H1 (cell line): ENCODE data around the gene CRTAC1. TPM values are rescaled to one million over a fixed set of nuclear protein-coding genes. Genes with fewer than 3 reads are reported as not detected.
A peak's percentile ranks its signal among the peaks of the same experiment; 100 is the strongest.

Source experiments
- CTCF ChIA-PET: fragments of 300-600 bp; sonication (Branson Sonifier 250); formaldehyde crosslinking; loops from one replicate; lab custom pipeline; 2021; ENCODE audit not compliant: partially characterized antibody; lab: Charles Lee
- POLR2A ChIA-PET: fragments of 300-600 bp; sonication (Branson Sonifier 250); formaldehyde crosslinking; loops from one replicate; lab custom pipeline; 2021; ENCODE audit warnings: inconsistent platforms; ENCODE audit not compliant: partially characterized antibody; lab: Charles Lee
- DNase-seq, 2 experiments: peaks; one replicate each; pipeline versions ENCODE4 v3.0.0 to v3.0.0-alpha.2; 2010 to 2022; ENCODE audit warnings: low spot score in 2 of 2, low read depth in 1 of 2, mixed read lengths in 1 of 2
- FAIRE-seq: peaks from 2 replicates; lab custom pipeline; 2011; peaks lifted over from hg19 to GRCh38; lab: Jason Lieb, UNC
- H2AFZ ChIP-seq: 2 replicates; pipeline ENCODE4 v1.8.1; 2012; ENCODE audit warnings: low read length, inconsistent platforms
- H2AK5ac ChIP-seq: 2 replicates; pipeline ENCODE4 v1.6.1; 2013; ENCODE audit warnings: low read depth, low read length
- H2BK120ac ChIP-seq: replicated peaks from 2 replicates; pipeline ENCODE3; 2013; ENCODE audit warnings: low read depth, low read length, inconsistent platforms
- H2BK12ac ChIP-seq: 2 replicates; pipeline ENCODE4 v1.6.1; 2013; ENCODE audit warnings: low read depth, low read length
- H2BK15ac ChIP-seq: 2 replicates; pipeline ENCODE4 v1.6.1; 2013; ENCODE audit warnings: low read length
- H2BK20ac ChIP-seq: 2 replicates; pipeline ENCODE4 v1.6.1; 2013; ENCODE audit warnings: low read length
- H2BK5ac ChIP-seq: 2 replicates; pipeline ENCODE4 v1.6.1; 2013; ENCODE audit warnings: low read depth, low read length
- H3K14ac ChIP-seq: 2 replicates; pipeline ENCODE4 v1.6.1; 2013; ENCODE audit warnings: inconsistent platforms; ENCODE audit not compliant: insufficient read length
- H3K18ac ChIP-seq: 2 replicates; pipeline ENCODE4 v1.6.1; 2013; ENCODE audit warnings: low read length; ENCODE audit errors: extremely low read depth
- H3K23ac ChIP-seq: 2 replicates; pipeline ENCODE4 v1.6.1; 2013; ENCODE audit warnings: inconsistent platforms; ENCODE audit not compliant: insufficient read length
- H3K23me2 ChIP-seq: 2 replicates; pipeline ENCODE4 v1.6.1; 2013; ENCODE audit warnings: low read depth, low read length
- H3K27ac ChIP-seq: 2 replicates; pipeline ENCODE4 v1.6.1; 2011; ENCODE audit warnings: low read depth, low read length, inconsistent platforms
- H3K27me3 ChIP-seq, 4 experiments: replicated peaks in 1 of 4; 1 replicate in 1 of 4; 2 replicates in 3 of 4; pipeline versions ENCODE4 v1.6.1 to v1.8.1; 2011 to 2013; ENCODE audit warnings: low read length in 3 of 4, mild to moderate bottlenecking in 3 of 4, inconsistent platforms in 2 of 4, mixed read lengths in 2 of 4, moderate library complexity in 1 of 4; ENCODE audit not compliant: control insufficient read depth in 3 of 4, insufficient read depth in 3 of 4; ENCODE audit errors: extremely low read depth in 1 of 4
- H3K36me3 ChIP-seq, 4 experiments: 2 replicates each; pipeline versions ENCODE4 v1.6.1 to v1.8.1; 2011 to 2013; ENCODE audit warnings: mild to moderate bottlenecking in 4 of 4, low read length in 3 of 4, moderate library complexity in 2 of 4, control low read depth in 1 of 4, inconsistent platforms in 1 of 4; ENCODE audit not compliant: insufficient read depth in 4 of 4, control insufficient read depth in 2 of 4
- H3K4ac ChIP-seq: replicated peaks from 2 replicates; pipeline ENCODE3; 2013; ENCODE audit warnings: low read length, low read depth, mixed read lengths, inconsistent platforms; ENCODE audit not compliant: insufficient read length
- H3K4me1 ChIP-seq, 4 experiments: replicated peaks in 1 of 4; 1 replicate in 1 of 4; 2 replicates in 3 of 4; pipeline versions ENCODE4 v1.6.1 to v1.8.1; 2011 to 2013; ENCODE audit warnings: low read length in 3 of 4, inconsistent platforms in 2 of 4, mixed read lengths in 1 of 4; ENCODE audit not compliant: insufficient read depth in 4 of 4, control insufficient read depth in 3 of 4
- H3K4me2 ChIP-seq, 2 experiments: 2 replicates each; pipeline versions ENCODE4 v1.6.1 to v1.8.1; 2011 to 2013; ENCODE audit warnings: low read depth in 2 of 2, low read length in 2 of 2, control low read depth in 1 of 2, inconsistent platforms in 1 of 2, mild to moderate bottlenecking in 1 of 2; ENCODE audit not compliant: insufficient read depth in 1 of 2
- H3K4me3 ChIP-seq, 4 experiments: fragments of 200-600, 300-600 bp in 1 of 4; sonication (generic), shearing (Covaris generic), sonication (Bioruptor Twin) in 1 of 4; 2 replicates each; pipeline versions ENCODE4 v1.5.1 to v1.8.1; 2011 to 2016; ENCODE audit warnings: low read length in 4 of 4, low read depth in 3 of 4, control low read depth in 2 of 4, inconsistent platforms in 2 of 4, mild to moderate bottlenecking in 2 of 4, mixed read lengths in 1 of 4, moderate library complexity in 1 of 4; ENCODE audit not compliant: insufficient read depth in 2 of 4; ENCODE audit errors: extremely low read depth in 1 of 4
- H3K56ac ChIP-seq: replicated peaks from 2 replicates; pipeline ENCODE3; 2013; ENCODE audit warnings: low read depth, mild to moderate bottlenecking, mixed read lengths, low read length, inconsistent platforms; ENCODE audit not compliant: insufficient read length
- H3K79me1 ChIP-seq: 2 replicates; pipeline ENCODE4 v1.6.1; 2013; ENCODE audit warnings: low read depth, low read length, control low read depth
- H3K79me2 ChIP-seq, 2 experiments: 2 replicates each; pipeline versions ENCODE4 v1.6.1 to v1.8.1; 2012 to 2013; ENCODE audit warnings: low read length in 2 of 2, mild to moderate bottlenecking in 2 of 2, inconsistent platforms in 1 of 2; ENCODE audit not compliant: insufficient read depth in 2 of 2, control insufficient read depth in 1 of 2
- H3K9ac ChIP-seq, 4 experiments: replicated peaks in 1 of 4; 1 replicate in 1 of 4; 2 replicates in 3 of 4; pipeline versions ENCODE4 v1.6.1 to v1.8.1; 2011 to 2013; ENCODE audit warnings: low read depth in 3 of 4, low read length in 3 of 4, control low read depth in 2 of 4, mild to moderate bottlenecking in 2 of 4, moderate library complexity in 2 of 4, inconsistent platforms in 1 of 4; ENCODE audit errors: extremely low read depth in 1 of 4
- H3K9me3 ChIP-seq, 2 experiments: 2 replicates each; pipeline versions ENCODE4 v1.6.1 to v1.8.1; 2012 to 2013; ENCODE audit warnings: mild to moderate bottlenecking in 2 of 2, moderate library complexity in 2 of 2, control low read depth in 1 of 2, inconsistent platforms in 1 of 2, low read depth in 1 of 2, low read length in 1 of 2, mixed read lengths in 1 of 2; ENCODE audit not compliant: insufficient read depth in 2 of 2
- H4K20me1 ChIP-seq, 2 experiments: replicated peaks in 1 of 2; 2 replicates each; pipeline versions ENCODE3 to v1.8.1; 2011 to 2013; ENCODE audit warnings: inconsistent platforms in 2 of 2, low read length in 2 of 2, mild to moderate bottlenecking in 1 of 2; ENCODE audit not compliant: insufficient read depth in 2 of 2, control insufficient read depth in 1 of 2
- H4K5ac ChIP-seq: 2 replicates; pipeline ENCODE4 v1.6.1; 2013; ENCODE audit warnings: low read length, low read depth, mixed read lengths, inconsistent platforms; ENCODE audit not compliant: insufficient read length
- H4K8ac ChIP-seq: 2 replicates; pipeline ENCODE4 v1.8.0; 2013; ENCODE audit warnings: mild to moderate bottlenecking, moderate library complexity, low read length, inconsistent platforms; ENCODE audit not compliant: insufficient read depth; ENCODE audit errors: extremely low read depth
- H4K91ac ChIP-seq: replicated peaks from 2 replicates; pipeline ENCODE3; 2013; ENCODE audit warnings: low read length, mixed read lengths, inconsistent platforms; ENCODE audit not compliant: insufficient read length
- ATF3 ChIP-seq: IDR thresholded peaks from 2 replicates; pipeline ENCODE4 v1.6.1; 2011; ENCODE audit warnings: low read depth, mild to moderate bottlenecking, low read length; ENCODE audit not compliant: insufficient read depth
- BACH1 ChIP-seq: IDR thresholded peaks from 2 replicates; pipeline ENCODE4 v1.6.1; 2012; ENCODE audit warnings: low read length, improper control_type of control experiment
- EZH2 ChIP-seq: fragments of 200-600 bp; sonication (generic); IDR thresholded peaks from 2 replicates; pipeline ENCODE4 v1.7.1; 2012; ENCODE audit warnings: low read depth, mild to moderate bottlenecking, moderate library complexity, low read length, inconsistent platforms; ENCODE audit not compliant: severe bottlenecking
- KDM4A ChIP-seq: IDR thresholded peaks from one replicate; pipeline ENCODE4 v1.7.1; 2012; ENCODE audit warnings: low read depth, mild to moderate bottlenecking, moderate library complexity, low read length, inconsistent platforms; ENCODE audit not compliant: severe bottlenecking
- NRF1 ChIP-seq: IDR thresholded peaks from 2 replicates; pipeline ENCODE4 v1.6.1; 2011; ENCODE audit warnings: mild to moderate bottlenecking, low read depth, low read length, improper control_type of control experiment
- RAD21 ChIP-seq, 2 experiments: IDR thresholded peaks in 1 of 2; conservative IDR thresholded peaks in 1 of 2; 2 replicates each; pipeline ENCODE4 v1.6.1; 2011; ENCODE audit warnings: low read depth in 2 of 2, low read length in 2 of 2, improper control_type of control experiment in 1 of 2, inconsistent platforms in 1 of 2, mild to moderate bottlenecking in 1 of 2, moderate library complexity in 1 of 2
- RXRA ChIP-seq: IDR thresholded peaks from 2 replicates; pipeline ENCODE4 v1.6.1; 2011; ENCODE audit warnings: low read depth, mild to moderate bottlenecking, low read length, moderate library complexity; ENCODE audit not compliant: insufficient read depth
- SIN3A ChIP-seq, 2 experiments: IDR thresholded peaks in 1 of 2; conservative IDR thresholded peaks in 1 of 2; 2 replicates each; pipeline ENCODE4 v1.6.1; 2011 to 2012; ENCODE audit warnings: low read length in 2 of 2, improper control_type of control experiment in 1 of 2, low read depth in 1 of 2, mild to moderate bottlenecking in 1 of 2
- SP2 ChIP-seq: IDR thresholded peaks from 2 replicates; pipeline ENCODE4 v1.6.1; 2012; ENCODE audit warnings: mild to moderate bottlenecking, low read length, inconsistent platforms
- WGBS, 2 experiments: shearing (Covaris generic) in 1 of 2; methylation state at CpG; one replicate each; pipeline versions ENCODE4 v1.1.6 to v1.1.7; 2013 to 2015; ENCODE audit warnings: low lambda C conversion rate in 2 of 2, mixed read lengths in 2 of 2, inconsistent platforms in 1 of 2, low coverage in 1 of 2, missing lambda C conversion rate in 1 of 2; ENCODE audit not compliant: insufficient replicate concordance in 2 of 2, insufficient coverage in 1 of 2, insufficient read length in 1 of 2; ENCODE audit errors: extremely low coverage in 1 of 2, missing lambda C conversion rate in 1 of 2; 5-methylcytosine and 5-hydroxymethylcytosine counted together
- polyA plus RNA-seq, 7 experiments: library from polyadenylated mRNA; depleted of rRNA in 3 of 7; stranded (reverse) in 5 of 7; unstranded in 2 of 7; fragments of >200 nt in 5 of 7; fragments of 200-250 nt in 2 of 7; gene quantifications; 1 replicate in 5 of 7; 2 replicates in 1 of 7; 4 replicates in 1 of 7; pipeline versions ENCODE4 v1.2.1 to v1.2.3, GENCODE V29; 2011 to 2013; ENCODE audit warnings: missing spikeins in 2 of 7, mixed read lengths in 2 of 7
- total RNA-seq: library from RNA; stranded (reverse); fragmentation: NEBNext Ultra II Directional; extraction: Animal tissue kit (Norgen Biotek cat#: 25700); gene quantifications from 2 replicates; pipeline ENCODE4 v1.2.1, GENCODE V29; 2021

Gene CRTAC1
- total and polyA plus RNA-seq, 2 of the 8 experiments (the other 6 are each of a cell fraction or from before 2014, with no cell fraction given), result 0.91 to 1.2 TPM

- Histone ChIP-seq H3K27ac (no peak within 1 kb of the TSS), H3K36me3 (no peaks in the 10 kb centered on the region), H3K79me1 (no peaks in the 10 kb centered on the region), H4K8ac (no peak within 1 kb of the TSS), H3K56ac (no peak within 1 kb of the TSS), H2AK5ac (no peak within 1 kb of the TSS), H3K23ac (no peak within 1 kb of the TSS), H3K14ac (no peak within 1 kb of the TSS), H4K5ac (no peak within 1 kb of the TSS), H3K79me2 (no peaks in the 10 kb centered on the region), H3K9ac (no peak within 1 kb of the TSS), H3K4ac (no peak within 1 kb of the TSS), H3K4me2 (peak within 1 kb of the TSS; percentile 75 to 76), H3K23me2 (peaks cover 1% of the 10 kb centered on the region; the same call in 1 of the 2 replicates), H2BK120ac (no peak within 1 kb of the TSS), H2BK15ac (peak within 1 kb of the TSS; percentile 25; the same call in 1 of the 2 replicates), H3K18ac (no peak within 1 kb of the TSS), H2BK12ac (no peak within 1 kb of the TSS), H3K9me3 (no peaks in the 10 kb centered on the region), H3K4me1 (peaks cover 0 to 4% (median under 1%) of the 10 kb centered on the region in 4 experiments; a peak in 6 of 7 replicates), H2BK20ac (no peak within 1 kb of the TSS), H3K27me3 (peaks cover 0 to 25% (median 14%) of the 10 kb centered on the region in 4 experiments; a peak in 6 of 7 replicates), H2BK5ac (no peak within 1 kb of the TSS), H4K20me1 (peaks cover 0 to 3% of the 10 kb centered on the region in 2 experiments), H4K91ac (no peak within 1 kb of the TSS), H3K4me3 (peak within 1 kb of the TSS; percentile 29 to 71 (median 42)), H2AFZ (peak within 1 kb of the TSS; percentile 75; the same call in 1 of the 2 replicates)
- 1% methylated on average over 20 of the region's 87 CpGs; no CpG with 5 or more reads in 1 of the 2 experiments for WGBS, 2 experiments
- CTCF ChIA-PET, result interaction anchor here (0.7 to 1.9 kb wide), 8 partner anchors 20 to 178 kb away, joined by 3 to 6 read pairs (median 4); no protein-coding TSS in a partner anchor
- TF ChIP-seq RXRA (no peak), KDM4A (peak; percentile 75), EZH2 (no peak), SIN3A (conservative IDR thresholded peaks at IDR 0.05 in 1 of 2, IDR thresholded peaks at IDR 0.05 in 1 of 2; ENCODE audit: low read depth in 1 of 2, low read length in 2 of 2) (peak; percentile 83 to 88), RAD21 (IDR thresholded peaks at IDR 0.05 in 1 of 2, conservative IDR thresholded peaks at IDR 0.05 in 1 of 2; ENCODE audit: low read depth in 2 of 2, low read length in 2 of 2) (0 out of 4 replicates have a peak, but pooled peaks of 1 of the 2 experiments have one; percentile 6), ATF3 (no peak), BACH1 (no peak), SP2 (no peak), NRF1 (no peak)
- DNase-seq (peak in 1 of 2 experiments; percentile 86), FAIRE-seq (no peak)
- POLR2A ChIA-PET, result interaction anchor here (1.3 to 1.7 kb wide), 2 partner anchors 11 to 13 kb away, joined by 3 to 5 read pairs; no protein-coding TSS in a partner anchor
Measured at GRCh38 chr10:97849687-97850402, 180.6 kb downstream of the CRTAC1 start, which contains the start of gene GOLGA7B. Gene GOLGA7B, plus strand, starts transcription at chr10:97849843. Its CDS starts 461 bp downstream, at chr10:97850304.
